KMS-11 (cell line): Measurements from ENCODE around the gene AGPS.

ENCODE experiments used
- H2AFZ ChIP-seq: fragments of 200-600 bp; sonication (generic); 2 replicates; pipeline ENCODE4 v1.6.1; 2016; ENCODE audit warnings: antibody characterized with exemption, mixed run types, low read depth
- H3K27ac ChIP-seq: fragments of 200-600 bp; sonication (generic); 2 replicates; pipeline ENCODE4 v1.6.1; 2016; ENCODE audit warnings: mild to moderate bottlenecking, mixed run types
- H3K27me3 ChIP-seq: fragments of 200-600 bp; sonication (generic); 2 replicates; pipeline ENCODE4 v1.6.1; 2017; ENCODE audit warnings: mild to moderate bottlenecking, low read depth, mixed run types, moderate library complexity; ENCODE audit not compliant: insufficient read depth
- H3K36me3 ChIP-seq: fragments of 200-600 bp; sonication (generic); 2 replicates; pipeline ENCODE4 v1.6.1; 2017; ENCODE audit warnings: mild to moderate bottlenecking, mixed run types; ENCODE audit not compliant: insufficient read depth
- H3K4me1 ChIP-seq: fragments of 200-600 bp; sonication (generic); 2 replicates; pipeline ENCODE4 v1.6.1; 2016; ENCODE audit warnings: mild to moderate bottlenecking, low read depth, mixed run types; ENCODE audit not compliant: poor library complexity, severe bottlenecking
- H3K4me2 ChIP-seq: fragments of 200-600 bp; sonication (generic); 2 replicates; pipeline ENCODE4 v1.7.0; 2016; ENCODE audit warnings: mild to moderate bottlenecking, mixed run types
- H3K4me3 ChIP-seq: fragments of 200-600 bp; sonication (generic); IDR thresholded peaks from 2 replicates; pipeline ENCODE4 v1.6.1; 2017; ENCODE audit warnings: low read depth, low read length, mixed read lengths; ENCODE audit not compliant: insufficient read depth
- H3K79me2 ChIP-seq: fragments of 200-600 bp; sonication (generic); 2 replicates; pipeline ENCODE4 v1.6.1; 2016; ENCODE audit warnings: low read depth, mixed run types; ENCODE audit not compliant: insufficient read depth
- H3K9ac ChIP-seq: fragments of 200-600 bp; sonication (generic); 2 replicates; pipeline ENCODE4 v1.6.1; 2016; ENCODE audit warnings: mild to moderate bottlenecking, mixed run types
- H4K20me1 ChIP-seq: fragments of 200-600 bp; sonication (generic); 2 replicates; pipeline ENCODE4 v1.6.1; 2016; ENCODE audit warnings: mild to moderate bottlenecking, mixed run types; ENCODE audit not compliant: insufficient read depth
- TF ChIP-seq, protein P1 (sequence below): fragments of 200-600 bp; sonication (generic); conservative IDR thresholded peaks from 2 replicates; pipeline ENCODE4 v1.6.1; 2017; ENCODE audit warnings: low read depth, mild to moderate bottlenecking, antibody characterized with exemption, low read length, moderate library complexity, mixed read lengths

AGPS gene

DNA sequence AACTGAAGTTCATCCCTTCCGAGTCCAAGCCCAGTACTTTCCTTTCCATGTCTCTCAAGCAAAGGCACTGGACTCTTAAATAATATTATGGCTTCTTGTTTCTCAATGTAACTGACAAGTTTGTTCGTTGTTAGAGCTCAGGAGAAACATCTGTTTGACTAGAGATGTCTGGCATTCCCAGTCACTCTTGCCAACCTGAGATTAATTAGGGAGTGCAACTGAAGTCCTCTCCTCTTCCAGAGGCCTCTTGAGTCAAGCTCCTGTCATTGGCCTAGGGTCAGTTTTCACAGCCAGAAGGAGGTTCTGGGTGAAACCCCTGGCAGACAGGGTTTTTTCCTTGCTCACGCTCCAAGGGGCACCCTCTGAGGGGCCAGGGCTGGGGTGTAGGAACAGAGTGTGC lies 196.1 kb downstream of the AGPS start:
- Histone ChIP-seq H3K79me2 (no peaks in the 10 kb centered on the region), H2AFZ (no peak overlapping the region), H3K9ac (no peak overlapping the region), H3K4me2 (no peak overlapping the region), H4K20me1 (no peaks in the 10 kb centered on the region), H3K27ac (no peak overlapping the region), H3K4me1 (no peaks in the 10 kb centered on the region), H3K27me3 (no peaks in the 10 kb centered on the region), H3K4me3 (no peak overlapping the region), H3K36me3 (no peaks in the 10 kb centered on the region)
- TF ChIP-seq, protein P1, sequence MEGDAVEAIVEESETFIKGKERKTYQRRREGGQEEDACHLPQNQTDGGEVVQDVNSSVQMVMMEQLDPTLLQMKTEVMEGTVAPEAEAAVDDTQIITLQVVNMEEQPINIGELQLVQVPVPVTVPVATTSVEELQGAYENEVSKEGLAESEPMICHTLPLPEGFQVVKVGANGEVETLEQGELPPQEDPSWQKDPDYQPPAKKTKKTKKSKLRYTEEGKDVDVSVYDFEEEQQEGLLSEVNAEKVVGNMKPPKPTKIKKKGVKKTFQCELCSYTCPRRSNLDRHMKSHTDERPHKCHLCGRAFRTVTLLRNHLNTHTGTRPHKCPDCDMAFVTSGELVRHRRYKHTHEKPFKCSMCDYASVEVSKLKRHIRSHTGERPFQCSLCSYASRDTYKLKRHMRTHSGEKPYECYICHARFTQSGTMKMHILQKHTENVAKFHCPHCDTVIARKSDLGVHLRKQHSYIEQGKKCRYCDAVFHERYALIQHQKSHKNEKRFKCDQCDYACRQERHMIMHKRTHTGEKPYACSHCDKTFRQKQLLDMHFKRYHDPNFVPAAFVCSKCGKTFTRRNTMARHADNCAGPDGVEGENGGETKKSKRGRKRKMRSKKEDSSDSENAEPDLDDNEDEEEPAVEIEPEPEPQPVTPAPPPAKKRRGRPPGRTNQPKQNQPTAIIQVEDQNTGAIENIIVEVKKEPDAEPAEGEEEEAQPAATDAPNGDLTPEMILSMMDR, result no peak

DNA sequence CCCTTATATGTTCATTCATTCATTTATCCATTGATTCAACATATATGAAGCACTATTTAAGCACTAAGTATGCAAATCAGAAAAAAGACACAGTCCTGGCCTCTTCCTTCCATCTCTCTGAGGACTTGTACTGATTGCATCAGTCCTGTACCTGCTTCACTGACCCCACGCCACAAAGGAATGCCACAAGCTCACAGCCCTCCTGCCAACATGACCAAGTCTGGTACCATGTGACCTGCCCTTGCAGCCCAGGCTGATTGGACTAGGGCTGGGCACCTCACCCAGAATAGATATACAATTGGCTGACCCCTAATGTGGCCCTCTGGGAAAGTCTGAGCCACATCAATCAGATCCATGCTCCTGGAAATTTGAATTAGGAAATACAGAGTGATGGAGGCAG lies 196.6 kb downstream of the AGPS start:
- Histone ChIP-seq H3K4me1 (no peaks in the 10 kb centered on the region), H3K27ac (no peak overlapping the region), H3K4me2 (no peak overlapping the region)

DNA sequence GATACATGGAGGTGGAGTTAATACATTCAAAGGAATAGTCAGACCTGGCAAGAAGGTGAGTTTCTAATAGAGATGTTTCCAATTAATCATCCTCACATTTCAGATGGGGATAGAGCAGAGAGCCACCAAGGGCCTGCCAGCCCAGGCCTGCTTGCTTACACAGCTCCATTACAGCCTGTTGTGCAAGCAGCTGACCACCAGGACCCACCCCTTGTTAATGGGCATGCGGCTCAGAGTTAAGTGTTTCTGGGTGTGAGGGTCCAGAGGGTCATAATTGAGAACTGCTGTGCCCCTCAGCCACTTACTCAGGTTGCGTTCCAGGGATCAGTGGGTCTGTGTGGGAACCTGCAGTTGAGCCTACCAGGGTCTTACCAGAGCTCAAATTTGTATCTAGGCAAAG lies 199.8 kb downstream of the AGPS start:
- H3K27me3 ChIP-seq, result no peaks in the 10 kb centered on the region
- no peaks in the 10 kb centered on the region for H3K4me1 ChIP-seq
- no peak overlapping the region for H2AFZ ChIP-seq
- H3K27ac ChIP-seq, result no peak overlapping the region
- H3K4me3 ChIP-seq, result no peak overlapping the region
- TF ChIP-seq, protein P1, result no peak
- no peak overlapping the region for H3K9ac ChIP-seq
- H4K20me1 ChIP-seq, result no peaks in the 10 kb centered on the region
- H3K4me2 ChIP-seq, result no peak overlapping the region
- H3K79me2 ChIP-seq, result no peaks in the 10 kb centered on the region
- H3K36me3 ChIP-seq, result no peaks in the 10 kb centered on the region

More for the DNA sequence above, 196.6 kb downstream of the AGPS start:
- Histone ChIP-seq H3K79me2 (no peaks in the 10 kb centered on the region), H3K36me3 (no peaks in the 10 kb centered on the region), H3K27me3 (no peaks in the 10 kb centered on the region), H4K20me1 (no peaks in the 10 kb centered on the region), H2AFZ (no peak overlapping the region), H3K9ac (no peak overlapping the region), H3K4me3 (no peak overlapping the region)
- TF ChIP-seq, protein P1, result no peak

DNA sequence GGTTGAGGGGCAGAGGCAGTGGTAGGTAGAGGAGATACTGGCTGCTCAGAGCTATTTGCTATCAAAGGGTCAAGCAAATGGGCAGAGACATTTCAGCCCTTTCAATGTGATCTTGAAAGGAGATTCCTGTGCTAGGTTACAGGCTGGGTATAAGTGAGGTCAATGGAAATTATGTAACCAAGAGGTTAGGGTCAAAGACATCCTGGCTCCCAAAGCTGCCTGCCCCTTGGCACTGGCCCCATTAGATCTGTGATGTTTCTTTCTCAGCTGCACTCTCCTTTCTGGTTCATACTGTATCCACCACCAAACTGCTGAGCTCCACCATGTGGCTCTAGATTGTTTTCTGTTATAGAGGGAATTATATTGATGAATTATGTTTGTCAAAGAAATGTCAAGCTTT lies 200.4 kb downstream of the AGPS start:
- H3K27me3 ChIP-seq, result no peaks in the 10 kb centered on the region
- H3K4me3 ChIP-seq, result no peak overlapping the region
- no peaks in the 10 kb centered on the region for H4K20me1 ChIP-seq
- TF ChIP-seq, protein P1, result no peak
- H3K27ac ChIP-seq, result no peak overlapping the region
- H3K4me2 ChIP-seq, result no peak overlapping the region
- H3K4me1 ChIP-seq, result no peaks in the 10 kb centered on the region
- H3K9ac ChIP-seq, result no peak overlapping the region
- H3K36me3 ChIP-seq, result no peaks in the 10 kb centered on the region
- no peaks in the 10 kb centered on the region for H3K79me2 ChIP-seq
- no peak overlapping the region for H2AFZ ChIP-seq
